ENCODE data around the gene MRPL34. TPM values are rescaled to one million over a fixed set of nuclear protein-coding genes. Genes with fewer than 3 reads are reported as not detected.
A peak's percentile ranks its signal among the peaks of the same experiment; 100 is the strongest.

Gene MRPL34
- total RNA-seq, 2 donors from 2014 or later = 127 to 184 TPM

GRCh38 chr19:17296273-17296672 lies 9.4 kb upstream of the MRPL34 start:
- Histone ChIP-seq H3K9me3 (no peaks in the 10 kb centered on the region), H3K4me3 (no peak overlapping the region), H3K4me1 (no peaks in the 10 kb centered on the region), H3K27ac (no peak overlapping the region), H3K36me3 (no peaks in the 10 kb centered on the region), H3K9ac (ENCODE audit: low read depth in 2 of 2, low read length in 2 of 2) (no peak overlapping the region), H3K27me3 (no peaks in the 10 kb centered on the region)
- no peak for DNase-seq
- intact Hi-C loops (cut with DNase I) = loop anchor here (10.0 kb wide), 1 partner anchor 169 kb away; the partner anchor contains the start of gene NXNL1
- TF ChIP-seq CTCF (IDR thresholded peaks at IDR 0.05) = no peak

DNA sequence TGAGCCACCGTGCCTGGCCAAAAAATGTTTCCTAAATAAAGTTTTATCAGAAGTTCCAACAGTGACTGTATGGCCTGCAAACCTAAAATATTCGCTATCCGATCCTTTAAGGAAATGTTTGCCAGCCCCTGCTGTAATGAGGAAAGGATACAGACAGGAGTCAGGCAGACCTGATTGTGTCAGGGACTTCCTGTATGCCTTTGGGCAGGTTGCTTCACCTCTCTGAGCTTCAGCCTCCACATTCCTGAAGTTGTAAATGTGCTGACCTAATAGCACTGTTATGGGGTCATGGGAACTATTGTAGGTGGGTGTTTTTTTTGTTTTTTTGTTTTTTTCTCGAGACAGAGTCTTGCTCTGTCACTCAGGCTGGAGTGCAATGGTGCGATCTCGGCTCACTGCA lies 8.7 kb upstream of the MRPL34 start:
- H3K9ac ChIP-seq (ENCODE audit: low read depth in 2 of 2, low read length in 2 of 2) = no peak overlapping the region
- no peak overlapping the region for H3K4me3 ChIP-seq
- intact Hi-C loops (cut with DNase I) = loop anchor here (10.0 kb wide), 1 partner anchor 168 kb away; the partner anchor contains the start of gene NXNL1
- no peaks in the 10 kb centered on the region for H3K27me3 ChIP-seq
- H3K27ac ChIP-seq = no peak overlapping the region
- DNase-seq = no peak
- H3K9me3 ChIP-seq = no peaks in the 10 kb centered on the region
- H3K4me1 ChIP-seq = no peaks in the 10 kb centered on the region
- no peak for TF ChIP-seq CTCF (IDR thresholded peaks at IDR 0.05)
- H3K36me3 ChIP-seq = no peaks in the 10 kb centered on the region

GRCh38 chr19:17300992-17301619 lies 4.6 kb upstream of the MRPL34 start:
- Histone ChIP-seq H3K36me3 (no peaks in the 10 kb centered on the region), H3K9ac (ENCODE audit: low read depth in 2 of 2, low read length in 2 of 2) (no peak overlapping the region), H3K9me3 (no peaks in the 10 kb centered on the region), H3K4me1 (peaks cover 15% of the 10 kb centered on the region), H3K27ac (no peak overlapping the region), H3K27me3 (no peaks in the 10 kb centered on the region), H3K4me3 (no peak overlapping the region)
- intact Hi-C loops (cut with DNase I) = no loop called here
- DNase-seq = no peak
- TF ChIP-seq CTCF (IDR thresholded peaks at IDR 0.05) = no peak

DNA sequence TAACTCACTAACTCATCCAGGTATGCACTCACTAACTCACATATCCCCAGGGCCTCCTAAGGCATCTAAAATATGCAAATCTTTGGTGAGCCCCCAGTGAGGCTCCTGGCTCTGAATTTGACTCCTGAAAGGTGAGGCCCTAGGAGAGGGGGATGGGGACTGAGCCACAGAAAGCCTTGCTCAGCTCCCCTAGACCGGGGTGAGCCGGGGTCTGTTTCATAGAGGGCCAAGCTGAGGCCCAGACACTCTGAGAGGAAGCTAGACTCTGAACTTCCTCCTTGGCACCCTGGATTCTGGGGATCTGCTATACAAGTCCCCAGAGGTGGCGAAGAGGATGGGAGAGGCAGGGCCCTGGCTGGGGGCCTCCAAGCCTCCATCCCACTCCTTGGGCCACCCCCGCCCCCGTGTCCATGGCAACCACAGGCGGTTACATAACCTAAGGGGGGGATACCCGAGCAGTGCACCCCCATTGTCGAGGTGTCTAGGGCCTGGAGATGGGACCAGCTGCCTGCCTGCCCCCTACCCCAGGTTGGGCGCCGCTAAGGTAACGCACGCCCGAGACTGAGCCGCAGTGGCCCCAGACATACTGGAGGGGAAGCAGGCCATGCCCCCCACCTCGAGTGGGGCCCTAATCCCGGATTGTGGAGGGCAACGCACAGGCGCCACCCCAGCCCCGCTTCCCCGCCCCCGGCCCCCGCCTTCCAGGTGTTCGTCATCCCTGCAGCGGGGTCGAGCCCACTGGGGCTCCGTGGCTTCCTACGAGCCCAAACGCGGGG lies 3.1 kb upstream of the MRPL34 start:
- Histone ChIP-seq H3K4me1 (peaks cover 15% of the 10 kb centered on the region), H3K9ac (ENCODE audit: low read depth in 2 of 2, low read length in 2 of 2) (peak overlapping the region; percentile 46 to 87)
- intact Hi-C loops (cut with DNase I) = no loop called here

More for the DNA sequence above, 3.1 kb upstream of the MRPL34 start:
- Histone ChIP-seq H3K4me3 (peak overlapping the region; percentile 63), H3K27ac (peak overlapping the region; percentile 37), H3K9me3 (no peaks in the 10 kb centered on the region), H3K36me3 (no peaks in the 10 kb centered on the region), H3K27me3 (no peaks in the 10 kb centered on the region)
- no peak for TF ChIP-seq CTCF (IDR thresholded peaks at IDR 0.05)
- no peak for DNase-seq
